Nephron (organoid): Measurements from ENCODE around the gene DEDD2.

Source experiments
- H3K27ac Mint-ChIP-seq, 3 experiments: 2 replicates each; pipeline ENCODE4 v1.8.0; 2020; ENCODE audit warnings: mixed read lengths in 3 of 3, mild to moderate bottlenecking in 2 of 3, moderate library complexity in 1 of 3
- H3K27me3 Mint-ChIP-seq: 2 replicates; pipeline ENCODE4 v1.8.0; 2021; ENCODE audit warnings: low read depth, mild to moderate bottlenecking, moderate library complexity, mixed read lengths
- H3K36me3 Mint-ChIP-seq: 2 replicates; pipeline ENCODE4 v1.8.0; 2020; ENCODE audit warnings: low read depth, mixed read lengths
- H3K4me1 Mint-ChIP-seq: 2 replicates; pipeline ENCODE4 v1.8.0; 2020; ENCODE audit warnings: mixed read lengths
- H3K4me3 Mint-ChIP-seq, 3 experiments: 2 replicates each; pipeline ENCODE4 v1.8.0; 2020; ENCODE audit warnings: mild to moderate bottlenecking in 3 of 3, mixed read lengths in 3 of 3, moderate library complexity in 2 of 3
- H3K9me3 Mint-ChIP-seq: 2 replicates; pipeline ENCODE4 v1.8.0; 2020; ENCODE audit warnings: mixed read lengths
- TF ChIP-seq, protein P1 (sequence below), 3 experiments: fragments of 200-600 bp; sonication (generic); IDR thresholded peaks; one replicate each; pipeline ENCODE4 v1.5.0; 2021; ENCODE audit warnings: antibody characterized with exemption in 3 of 3; ENCODE audit not compliant: unreplicated experiment in 3 of 3

The DEDD2 gene

DNA sequence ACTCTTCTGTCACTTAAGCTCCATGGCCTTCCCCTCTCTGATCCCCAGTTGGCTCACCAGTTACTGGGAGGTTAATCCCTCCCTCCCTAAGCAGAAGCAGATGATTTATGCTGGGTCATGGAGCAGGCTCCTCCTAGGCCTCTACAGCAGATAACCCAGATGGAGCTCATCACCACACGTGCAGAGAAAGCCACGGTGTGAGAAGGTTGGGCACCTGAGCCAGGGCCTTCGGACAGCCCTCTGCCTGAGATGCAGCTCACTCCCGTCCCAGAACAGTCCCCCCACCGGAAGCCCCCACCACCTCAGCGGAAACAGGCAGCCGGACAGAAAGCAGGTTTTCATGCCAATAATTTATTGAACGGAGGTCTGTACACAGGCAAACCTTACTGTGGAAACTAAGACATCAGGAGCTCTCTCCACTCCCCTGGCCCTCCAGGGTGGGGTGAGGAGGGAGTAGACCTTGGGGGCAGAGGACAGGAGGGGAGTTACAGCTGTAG, 12.4 kb upstream of the DEDD2 start:
- no peak overlapping the region for H3K4me3 Mint-ChIP-seq
- H3K27ac Mint-ChIP-seq = peak overlapping the region; percentile 57 to 80 (median 67)
- peaks cover 8% of the 10 kb centered on the region for H3K4me1 Mint-ChIP-seq
- peaks cover 69% of the 10 kb centered on the region for H3K36me3 Mint-ChIP-seq
- H3K27me3 Mint-ChIP-seq = no peaks in the 10 kb centered on the region
- no peaks in the 10 kb centered on the region for H3K9me3 Mint-ChIP-seq
- TF ChIP-seq, protein P1, sequence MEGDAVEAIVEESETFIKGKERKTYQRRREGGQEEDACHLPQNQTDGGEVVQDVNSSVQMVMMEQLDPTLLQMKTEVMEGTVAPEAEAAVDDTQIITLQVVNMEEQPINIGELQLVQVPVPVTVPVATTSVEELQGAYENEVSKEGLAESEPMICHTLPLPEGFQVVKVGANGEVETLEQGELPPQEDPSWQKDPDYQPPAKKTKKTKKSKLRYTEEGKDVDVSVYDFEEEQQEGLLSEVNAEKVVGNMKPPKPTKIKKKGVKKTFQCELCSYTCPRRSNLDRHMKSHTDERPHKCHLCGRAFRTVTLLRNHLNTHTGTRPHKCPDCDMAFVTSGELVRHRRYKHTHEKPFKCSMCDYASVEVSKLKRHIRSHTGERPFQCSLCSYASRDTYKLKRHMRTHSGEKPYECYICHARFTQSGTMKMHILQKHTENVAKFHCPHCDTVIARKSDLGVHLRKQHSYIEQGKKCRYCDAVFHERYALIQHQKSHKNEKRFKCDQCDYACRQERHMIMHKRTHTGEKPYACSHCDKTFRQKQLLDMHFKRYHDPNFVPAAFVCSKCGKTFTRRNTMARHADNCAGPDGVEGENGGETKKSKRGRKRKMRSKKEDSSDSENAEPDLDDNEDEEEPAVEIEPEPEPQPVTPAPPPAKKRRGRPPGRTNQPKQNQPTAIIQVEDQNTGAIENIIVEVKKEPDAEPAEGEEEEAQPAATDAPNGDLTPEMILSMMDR (IDR thresholded peaks at IDR 0.05; ENCODE audit: unreplicated experiment in 3 of 3) = no peak

GRCh38 chr19:42229301-42229854, 11.9 kb upstream of the DEDD2 start:
- Mint-ChIP-seq H3K27me3 (no peaks in the 10 kb centered on the region), H3K9me3 (no peaks in the 10 kb centered on the region), H3K4me3 (no peak overlapping the region), H3K4me1 (peaks cover 8% of the 10 kb centered on the region), H3K36me3 (peaks cover 67% of the 10 kb centered on the region), H3K27ac (peak overlapping the region; percentile 57 to 80 (median 67))
- TF ChIP-seq, protein P1 (IDR thresholded peaks at IDR 0.05; ENCODE audit: unreplicated experiment in 3 of 3) = no peak

GRCh38 chr19:42228641-42229040, 11.2 kb upstream of the DEDD2 start:
- Mint-ChIP-seq H3K9me3 (no peaks in the 10 kb centered on the region), H3K4me3 (no peak overlapping the region), H3K27ac (no peak overlapping the region), H3K27me3 (no peaks in the 10 kb centered on the region), H3K36me3 (peaks cover 64% of the 10 kb centered on the region), H3K4me1 (peaks cover 8% of the 10 kb centered on the region)
- TF ChIP-seq, protein P1 (IDR thresholded peaks at IDR 0.05; ENCODE audit: unreplicated experiment in 3 of 3) = no peak

GRCh38 chr19:42226886-42227285, 9.4 kb upstream of the DEDD2 start:
- Mint-ChIP-seq H3K27me3 (no peaks in the 10 kb centered on the region), H3K36me3 (peaks cover 64% of the 10 kb centered on the region), H3K4me1 (peaks cover 8% of the 10 kb centered on the region), H3K27ac (no peak overlapping the region), H3K4me3 (no peak overlapping the region), H3K9me3 (no peaks in the 10 kb centered on the region)
- TF ChIP-seq, protein P1 (IDR thresholded peaks at IDR 0.05; ENCODE audit: unreplicated experiment in 3 of 3) = no peak

GRCh38 chr19:42225718-42226292, 8.3 kb upstream of the DEDD2 start:
- Mint-ChIP-seq H3K27ac (no peak overlapping the region), H3K27me3 (no peaks in the 10 kb centered on the region), H3K9me3 (no peaks in the 10 kb centered on the region), H3K4me1 (peaks cover 11% of the 10 kb centered on the region), H3K4me3 (no peak overlapping the region), H3K36me3 (peaks cover 53% of the 10 kb centered on the region)
- TF ChIP-seq, protein P1 (IDR thresholded peaks at IDR 0.05; ENCODE audit: unreplicated experiment in 3 of 3) = no peak
